H1 (cell line): ENCODE measurements around the gene CRTAC1. TPM values are rescaled to one million over a fixed set of nuclear protein-coding genes. Genes with fewer than 3 reads are reported as not detected.

Experiments used
- CTCF ChIA-PET: fragments of 300-600 bp; sonication (Branson Sonifier 250); formaldehyde crosslinking; loops from one replicate; lab custom pipeline; 2021; ENCODE audit not compliant: partially characterized antibody; lab: Charles Lee
- POLR2A ChIA-PET: fragments of 300-600 bp; sonication (Branson Sonifier 250); formaldehyde crosslinking; loops from one replicate; lab custom pipeline; 2021; ENCODE audit warnings: inconsistent platforms; ENCODE audit not compliant: partially characterized antibody; lab: Charles Lee
- DNase-seq, 2 experiments: peaks; one replicate each; pipeline versions ENCODE4 v3.0.0 to v3.0.0-alpha.2; 2010 to 2022; ENCODE audit warnings: low spot score in 2 of 2, low read depth in 1 of 2, mixed read lengths in 1 of 2
- FAIRE-seq: peaks from 2 replicates; lab custom pipeline; 2011; peaks lifted over from hg19 to GRCh38; lab: Jason Lieb, UNC
- H2AFZ ChIP-seq: 2 replicates; pipeline ENCODE4 v1.8.1; 2012; ENCODE audit warnings: low read length, inconsistent platforms
- H2AK5ac ChIP-seq: 2 replicates; pipeline ENCODE4 v1.6.1; 2013; ENCODE audit warnings: low read depth, low read length
- H2BK120ac ChIP-seq: replicated peaks from 2 replicates; pipeline ENCODE3; 2013; ENCODE audit warnings: low read depth, low read length, inconsistent platforms
- H2BK12ac ChIP-seq: 2 replicates; pipeline ENCODE4 v1.6.1; 2013; ENCODE audit warnings: low read depth, low read length
- H2BK15ac ChIP-seq: 2 replicates; pipeline ENCODE4 v1.6.1; 2013; ENCODE audit warnings: low read length
- H2BK20ac ChIP-seq: 2 replicates; pipeline ENCODE4 v1.6.1; 2013; ENCODE audit warnings: low read length
- H2BK5ac ChIP-seq: 2 replicates; pipeline ENCODE4 v1.6.1; 2013; ENCODE audit warnings: low read depth, low read length
- H3K14ac ChIP-seq: 2 replicates; pipeline ENCODE4 v1.6.1; 2013; ENCODE audit warnings: inconsistent platforms; ENCODE audit not compliant: insufficient read length
- H3K18ac ChIP-seq: 2 replicates; pipeline ENCODE4 v1.6.1; 2013; ENCODE audit warnings: low read length; ENCODE audit errors: extremely low read depth
- H3K23ac ChIP-seq: 2 replicates; pipeline ENCODE4 v1.6.1; 2013; ENCODE audit warnings: inconsistent platforms; ENCODE audit not compliant: insufficient read length
- H3K23me2 ChIP-seq: 2 replicates; pipeline ENCODE4 v1.6.1; 2013; ENCODE audit warnings: low read depth, low read length
- H3K27ac ChIP-seq: 2 replicates; pipeline ENCODE4 v1.6.1; 2011; ENCODE audit warnings: low read depth, low read length, inconsistent platforms
- H3K27me3 ChIP-seq, 4 experiments: replicated peaks in 1 of 4; 1 replicate in 1 of 4; 2 replicates in 3 of 4; pipeline versions ENCODE4 v1.6.1 to v1.8.1; 2011 to 2013; ENCODE audit warnings: low read length in 3 of 4, mild to moderate bottlenecking in 3 of 4, inconsistent platforms in 2 of 4, mixed read lengths in 2 of 4, moderate library complexity in 1 of 4; ENCODE audit not compliant: control insufficient read depth in 3 of 4, insufficient read depth in 3 of 4; ENCODE audit errors: extremely low read depth in 1 of 4
- H3K36me3 ChIP-seq, 4 experiments: 2 replicates each; pipeline versions ENCODE4 v1.6.1 to v1.8.1; 2011 to 2013; ENCODE audit warnings: mild to moderate bottlenecking in 4 of 4, low read length in 3 of 4, moderate library complexity in 2 of 4, control low read depth in 1 of 4, inconsistent platforms in 1 of 4; ENCODE audit not compliant: insufficient read depth in 4 of 4, control insufficient read depth in 2 of 4
- H3K4ac ChIP-seq: replicated peaks from 2 replicates; pipeline ENCODE3; 2013; ENCODE audit warnings: low read length, low read depth, mixed read lengths, inconsistent platforms; ENCODE audit not compliant: insufficient read length
- H3K4me1 ChIP-seq, 4 experiments: replicated peaks in 1 of 4; 1 replicate in 1 of 4; 2 replicates in 3 of 4; pipeline versions ENCODE4 v1.6.1 to v1.8.1; 2011 to 2013; ENCODE audit warnings: low read length in 3 of 4, inconsistent platforms in 2 of 4, mixed read lengths in 1 of 4; ENCODE audit not compliant: insufficient read depth in 4 of 4, control insufficient read depth in 3 of 4
- H3K4me2 ChIP-seq, 2 experiments: 2 replicates each; pipeline versions ENCODE4 v1.6.1 to v1.8.1; 2011 to 2013; ENCODE audit warnings: low read depth in 2 of 2, low read length in 2 of 2, control low read depth in 1 of 2, inconsistent platforms in 1 of 2, mild to moderate bottlenecking in 1 of 2; ENCODE audit not compliant: insufficient read depth in 1 of 2
- H3K4me3 ChIP-seq, 4 experiments: fragments of 200-600, 300-600 bp in 1 of 4; sonication (generic), shearing (Covaris generic), sonication (Bioruptor Twin) in 1 of 4; 2 replicates each; pipeline versions ENCODE4 v1.5.1 to v1.8.1; 2011 to 2016; ENCODE audit warnings: low read length in 4 of 4, low read depth in 3 of 4, control low read depth in 2 of 4, inconsistent platforms in 2 of 4, mild to moderate bottlenecking in 2 of 4, mixed read lengths in 1 of 4, moderate library complexity in 1 of 4; ENCODE audit not compliant: insufficient read depth in 2 of 4; ENCODE audit errors: extremely low read depth in 1 of 4
- H3K56ac ChIP-seq: replicated peaks from 2 replicates; pipeline ENCODE3; 2013; ENCODE audit warnings: low read depth, mild to moderate bottlenecking, mixed read lengths, low read length, inconsistent platforms; ENCODE audit not compliant: insufficient read length
- H3K79me1 ChIP-seq: 2 replicates; pipeline ENCODE4 v1.6.1; 2013; ENCODE audit warnings: low read depth, low read length, control low read depth
- H3K79me2 ChIP-seq, 2 experiments: 2 replicates each; pipeline versions ENCODE4 v1.6.1 to v1.8.1; 2012 to 2013; ENCODE audit warnings: low read length in 2 of 2, mild to moderate bottlenecking in 2 of 2, inconsistent platforms in 1 of 2; ENCODE audit not compliant: insufficient read depth in 2 of 2, control insufficient read depth in 1 of 2
- H3K9ac ChIP-seq, 4 experiments: replicated peaks in 1 of 4; 1 replicate in 1 of 4; 2 replicates in 3 of 4; pipeline versions ENCODE4 v1.6.1 to v1.8.1; 2011 to 2013; ENCODE audit warnings: low read depth in 3 of 4, low read length in 3 of 4, control low read depth in 2 of 4, mild to moderate bottlenecking in 2 of 4, moderate library complexity in 2 of 4, inconsistent platforms in 1 of 4; ENCODE audit errors: extremely low read depth in 1 of 4
- H3K9me3 ChIP-seq, 2 experiments: 2 replicates each; pipeline versions ENCODE4 v1.6.1 to v1.8.1; 2012 to 2013; ENCODE audit warnings: mild to moderate bottlenecking in 2 of 2, moderate library complexity in 2 of 2, control low read depth in 1 of 2, inconsistent platforms in 1 of 2, low read depth in 1 of 2, low read length in 1 of 2, mixed read lengths in 1 of 2; ENCODE audit not compliant: insufficient read depth in 2 of 2
- H4K20me1 ChIP-seq, 2 experiments: replicated peaks in 1 of 2; 2 replicates each; pipeline versions ENCODE3 to v1.8.1; 2011 to 2013; ENCODE audit warnings: inconsistent platforms in 2 of 2, low read length in 2 of 2, mild to moderate bottlenecking in 1 of 2; ENCODE audit not compliant: insufficient read depth in 2 of 2, control insufficient read depth in 1 of 2
- H4K5ac ChIP-seq: 2 replicates; pipeline ENCODE4 v1.6.1; 2013; ENCODE audit warnings: low read length, low read depth, mixed read lengths, inconsistent platforms; ENCODE audit not compliant: insufficient read length
- H4K8ac ChIP-seq: 2 replicates; pipeline ENCODE4 v1.8.0; 2013; ENCODE audit warnings: mild to moderate bottlenecking, moderate library complexity, low read length, inconsistent platforms; ENCODE audit not compliant: insufficient read depth; ENCODE audit errors: extremely low read depth
- H4K91ac ChIP-seq: replicated peaks from 2 replicates; pipeline ENCODE3; 2013; ENCODE audit warnings: low read length, mixed read lengths, inconsistent platforms; ENCODE audit not compliant: insufficient read length
- SP4 ChIP-seq: IDR thresholded peaks from 2 replicates; pipeline ENCODE4 v1.6.1; 2012; ENCODE audit warnings: low read length, inconsistent platforms
- WGBS, 2 experiments: shearing (Covaris generic) in 1 of 2; methylation state at CpG; one replicate each; pipeline versions ENCODE4 v1.1.6 to v1.1.7; 2013 to 2015; ENCODE audit warnings: low lambda C conversion rate in 2 of 2, mixed read lengths in 2 of 2, inconsistent platforms in 1 of 2, low coverage in 1 of 2, missing lambda C conversion rate in 1 of 2; ENCODE audit not compliant: insufficient replicate concordance in 2 of 2, insufficient coverage in 1 of 2, insufficient read length in 1 of 2; ENCODE audit errors: extremely low coverage in 1 of 2, missing lambda C conversion rate in 1 of 2; 5-methylcytosine and 5-hydroxymethylcytosine counted together
- polyA plus RNA-seq, 7 experiments: library from polyadenylated mRNA; depleted of rRNA in 3 of 7; stranded (reverse) in 5 of 7; unstranded in 2 of 7; fragments of >200 nt in 5 of 7; fragments of 200-250 nt in 2 of 7; gene quantifications; 1 replicate in 5 of 7; 2 replicates in 1 of 7; 4 replicates in 1 of 7; pipeline versions ENCODE4 v1.2.1 to v1.2.3, GENCODE V29; 2011 to 2013; ENCODE audit warnings: missing spikeins in 2 of 7, mixed read lengths in 2 of 7
- total RNA-seq: library from RNA; stranded (reverse); fragmentation: NEBNext Ultra II Directional; extraction: Animal tissue kit (Norgen Biotek cat#: 25700); gene quantifications from 2 replicates; pipeline ENCODE4 v1.2.1, GENCODE V29; 2021

CRTAC1 gene
- total and polyA plus RNA-seq, 2 of the 8 experiments (the other 6 are each of a cell fraction or from before 2014, with no cell fraction given) = 0.91 to 1.2 TPM

DNA sequence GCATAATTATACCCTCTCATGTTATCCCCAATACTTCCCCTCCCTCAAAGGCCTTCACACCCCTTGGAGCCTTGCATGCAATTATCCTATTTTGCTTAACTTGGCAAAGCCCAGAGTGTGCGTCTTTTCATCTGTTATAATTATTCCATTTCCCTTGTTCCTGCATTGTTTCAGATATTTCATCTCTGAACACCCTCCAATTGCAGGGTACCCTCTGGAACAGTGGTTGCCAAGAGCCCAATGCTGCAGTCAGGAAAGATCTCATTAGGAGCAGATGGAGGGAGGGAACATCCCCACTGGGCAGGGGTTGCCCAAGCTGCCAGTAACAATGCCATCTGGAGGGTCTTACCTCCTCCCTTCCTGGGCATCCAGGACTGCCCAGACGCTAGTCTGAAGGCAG is 199.2 kb downstream of the CRTAC1 start:
- DNase-seq (no peak), FAIRE-seq (no peak)
- Histone ChIP-seq H3K56ac (no peak overlapping the region), H3K27ac (no peak overlapping the region), H4K20me1 (no peaks in the 10 kb centered on the region), H3K4me3 (no peak overlapping the region), H3K9ac (no peak overlapping the region), H3K4me2 (no peak overlapping the region), H3K27me3 (no peaks in the 10 kb centered on the region), H3K4ac (no peak overlapping the region), H2BK120ac (no peak overlapping the region), H3K23me2 (no peaks in the 10 kb centered on the region; the same call in 1 of the 2 replicates), H4K8ac (no peak overlapping the region), H2AK5ac (no peak overlapping the region), H2BK5ac (no peak overlapping the region), H3K23ac (no peak overlapping the region), H3K79me1 (no peaks in the 10 kb centered on the region; the same call in 1 of the 2 replicates), H2BK12ac (no peak overlapping the region), H3K14ac (no peak overlapping the region), H3K36me3 (no peaks in the 10 kb centered on the region), H2BK20ac (no peak overlapping the region), H3K79me2 (no peaks in the 10 kb centered on the region), H3K9me3 (no peaks in the 10 kb centered on the region), H3K4me1 (peaks cover 0 to 4% (median 0%) of the 10 kb centered on the region in 4 experiments; a peak in 2 of 7 replicates), H3K18ac (no peak overlapping the region), H2AFZ (no peak overlapping the region), H4K5ac (no peak overlapping the region), H2BK15ac (no peak overlapping the region), H4K91ac (no peak overlapping the region)
- WGBS, 2 experiments = 65% methylated on average over 2 of the region's 2 CpGs; no CpG with 5 or more reads in 1 of the 2 experiments
- POLR2A ChIA-PET = interaction anchor here (0.6 kb wide), 1 partner anchor 17 kb away, joined by 3 read pairs; no protein-coding TSS in a partner anchor
- TF ChIP-seq SP4 = no peak
- CTCF ChIA-PET = interaction anchor here (0.9 to 5.1 kb wide), 7 partner anchors 9 to 50 kb away, joined by 3 to 26 read pairs (median 6); no protein-coding TSS in a partner anchor
